HEK293 (cell line): Measurements from ENCODE around the gene CACNA1B.

ENCODE experiments used
- CTCF ChIA-PET: fragments of 350-600 bp; formaldehyde crosslinking; extraction: SDS; loops from one replicate; lab custom pipeline; 2021; ENCODE audit warnings: antibody characterized with exemption; lab: Yijun Ruan, JAX
- POLR2A ChIA-PET: fragments of 300-600 bp; formaldehyde crosslinking; extraction: SDS; loops from one replicate; lab custom pipeline; 2020; ENCODE audit warnings: antibody characterized with exemption, inconsistent platforms; lab: Yijun Ruan, JAX
- H3K27ac ChIP-seq: fragments of 200-500 bp; sonication (Bioruptor generic); 2 replicates; pipeline ENCODE4 v1.5.1; 2014; ENCODE audit warnings: low read depth, low read length, control low read depth, inconsistent platforms; ENCODE audit errors: extremely low read depth
- H3K36me3 ChIP-seq, 2 experiments: fragments of 200-500 bp in 1 of 2; sonication (Bioruptor generic) in 1 of 2; 1 replicate in 1 of 2; 2 replicates in 1 of 2; pipeline ENCODE4 v1.5.1; 2014 to 2017; ENCODE audit warnings: inconsistent platforms in 2 of 2, low read length in 2 of 2; ENCODE audit not compliant: control insufficient read depth in 2 of 2, insufficient read depth in 1 of 2
- H3K4me1 ChIP-seq: fragments of 200-500 bp; sonication (Bioruptor generic); 2 replicates; pipeline ENCODE4 v1.5.1; 2014; ENCODE audit warnings: mild to moderate bottlenecking, low read length, inconsistent platforms; ENCODE audit not compliant: control insufficient read depth, insufficient read depth
- H3K4me3 ChIP-seq: 2 replicates; pipeline ENCODE4 v1.5.1; 2011; ENCODE audit warnings: low read depth, mild to moderate bottlenecking, control low read depth, low read length, moderate library complexity
- H3K9me3 ChIP-seq: fragments of 200-500 bp; sonication (Bioruptor generic); 2 replicates; pipeline ENCODE4 v1.5.1; 2014; ENCODE audit warnings: low read depth, low read length, inconsistent platforms; ENCODE audit not compliant: control insufficient read depth, insufficient read depth
- GLIS2 ChIP-seq: fragments of 450-650 bp; formaldehyde crosslinking; IDR thresholded peaks from 2 replicates; pipeline ENCODE4 v1.5.1; 2016; ENCODE audit warnings: missing biosample characterization, missing genetic modification characterization
- HIC1 ChIP-seq: fragments of 450-650 bp; formaldehyde crosslinking; IDR thresholded peaks from 2 replicates; pipeline ENCODE4 v1.5.1; 2016; ENCODE audit warnings: missing biosample characterization, missing genetic modification characterization
- RBAK ChIP-seq: fragments of 450-650 bp; formaldehyde crosslinking; IDR thresholded peaks from 2 replicates; pipeline ENCODE4 v1.5.1; 2016; ENCODE audit warnings: missing biosample characterization, missing genetic modification characterization
- WT1 ChIP-seq: fragments of 450-650 bp; formaldehyde crosslinking; IDR thresholded peaks from 2 replicates; pipeline ENCODE4 v1.5.1; 2016; ENCODE audit warnings: missing biosample characterization, missing genetic modification characterization
- YY2 ChIP-seq: fragments of 450-650 bp; formaldehyde crosslinking; IDR thresholded peaks from 2 replicates; pipeline ENCODE4 v1.5.1; 2016; ENCODE audit warnings: missing biosample characterization, missing genetic modification characterization
- ZBTB11 ChIP-seq: fragments of 450-650 bp; formaldehyde crosslinking; conservative IDR thresholded peaks from 2 replicates; pipeline ENCODE4 v1.5.1; 2016; ENCODE audit warnings: low read depth, missing biosample characterization, missing genetic modification characterization
- ZBTB20 ChIP-seq: fragments of 450-650 bp; formaldehyde crosslinking; IDR thresholded peaks from 2 replicates; pipeline ENCODE4 v1.5.1; 2016; ENCODE audit warnings: missing biosample characterization, missing genetic modification characterization
- ZBTB44 ChIP-seq: fragments of 450-650 bp; IDR thresholded peaks from 2 replicates; pipeline ENCODE4 v1.5.1; 2018; ENCODE audit warnings: missing biosample characterization, mild to moderate bottlenecking, missing genetic modification characterization
- ZBTB49 ChIP-seq: fragments of 450-650 bp; formaldehyde crosslinking; IDR thresholded peaks from 2 replicates; pipeline ENCODE4 v1.5.1; 2016; ENCODE audit warnings: missing biosample characterization, missing genetic modification characterization, low read depth
- ZNF140 ChIP-seq: fragments of 450-650 bp; formaldehyde crosslinking; IDR thresholded peaks from 2 replicates; pipeline ENCODE4 v1.5.1; 2016; ENCODE audit warnings: missing biosample characterization, missing genetic modification characterization
- ZNF174 ChIP-seq: fragments of 450-650 bp; formaldehyde crosslinking; IDR thresholded peaks from 2 replicates; pipeline ENCODE4 v1.5.0; 2017; ENCODE audit warnings: missing biosample characterization, mild to moderate bottlenecking, missing genetic modification characterization
- ZNF18 ChIP-seq: fragments of 450-650 bp; formaldehyde crosslinking; IDR thresholded peaks from 2 replicates; pipeline ENCODE4 v1.5.1; 2016; ENCODE audit warnings: missing biosample characterization, missing genetic modification characterization
- ZNF24 ChIP-seq: fragments of 450-650 bp; formaldehyde crosslinking; IDR thresholded peaks from 2 replicates; pipeline ENCODE4 v1.5.1; 2016; ENCODE audit warnings: missing biosample characterization, missing genetic modification characterization
- ZNF580 ChIP-seq: fragments of 450-650 bp; formaldehyde crosslinking; IDR thresholded peaks from 2 replicates; pipeline ENCODE4 v1.5.1; 2016; ENCODE audit warnings: missing biosample characterization, missing genetic modification characterization
- ZNF610 ChIP-seq: fragments of 450-650 bp; formaldehyde crosslinking; IDR thresholded peaks from 2 replicates; pipeline ENCODE4 v1.5.1; 2016; ENCODE audit warnings: missing biosample characterization, missing genetic modification characterization, borderline replicate concordance
- ZNF623 ChIP-seq: fragments of 450-650 bp; formaldehyde crosslinking; IDR thresholded peaks from 2 replicates; pipeline ENCODE4 v1.5.1; 2016; ENCODE audit warnings: missing biosample characterization, missing genetic modification characterization
- ZNF645 ChIP-seq: fragments of 450-650 bp; formaldehyde crosslinking; IDR thresholded peaks from 2 replicates; pipeline ENCODE4; 2016; ENCODE audit warnings: missing biosample characterization, missing genetic modification characterization
- ZNF658 ChIP-seq: fragments of 450-650 bp; formaldehyde crosslinking; IDR thresholded peaks from 2 replicates; pipeline ENCODE4; 2016; ENCODE audit warnings: missing biosample characterization, missing genetic modification characterization
- ZSCAN5A ChIP-seq: fragments of 450-650 bp; formaldehyde crosslinking; IDR thresholded peaks from 2 replicates; pipeline ENCODE4 v1.5.1; 2016; ENCODE audit warnings: missing biosample characterization, missing genetic modification characterization

CACNA1B gene

GRCh38 chr9:137959641-137960411, 82.2 kb downstream of the CACNA1B start:
- Histone ChIP-seq H3K4me1 (no peaks in the 10 kb centered on the region), H3K9me3 (no peaks in the 10 kb centered on the region)
- ChIA-PET POLR2A (no interaction called here), CTCF (interaction anchor here (0.6 kb wide), 1 partner anchor 167 kb away, joined by 3 read pairs; no protein-coding TSS in a partner anchor)
- TF ChIP-seq ZSCAN5A (tag by site-specific recombination): no peak
- no peak for TF ChIP-seq RBAK (tag by site-specific recombination)
- TF ChIP-seq ZNF645: no peak
- TF ChIP-seq YY2 (tag by site-specific recombination): no peak
- TF ChIP-seq ZNF610 (tag by site-specific recombination): no peak
- no peak for TF ChIP-seq ZNF24 (tag by site-specific recombination)
- no peak for TF ChIP-seq ZNF623 (tag by site-specific recombination)
- no peak for TF ChIP-seq ZBTB20 (tag by site-specific recombination)
- TF ChIP-seq ZNF174 (tag by site-specific recombination): no peak
- TF ChIP-seq, all 188 proteins: peak for 0
- Histone ChIP-seq H3K27ac (no peak overlapping the region), H3K4me3 (no peak overlapping the region), H3K36me3 (no peaks in the 10 kb centered on the region)

GRCh38 chr9:137960496-137960895, 82.9 kb downstream of the CACNA1B start:
- Histone ChIP-seq H3K4me1 (no peaks in the 10 kb centered on the region), H3K9me3 (no peaks in the 10 kb centered on the region), H3K4me3 (no peak overlapping the region), H3K36me3 (no peaks in the 10 kb centered on the region), H3K27ac (no peak overlapping the region)
- CTCF ChIA-PET: interaction anchor here (0.6 kb wide), 1 partner anchor 168 kb away, joined by 3 read pairs; no protein-coding TSS in a partner anchor
- POLR2A ChIA-PET: no interaction called here
- TF ChIP-seq ZBTB49 (no peak), ZNF580 (tag by site-specific recombination) (no peak), ZBTB11 (tag by site-specific recombination) (no peak), ZBTB44 (tag by site-specific recombination) (no peak), RBAK (tag by site-specific recombination) (no peak), ZNF140 (no peak), GLIS2 (tag by site-specific recombination) (no peak), ZNF658 (tag by site-specific recombination) (no peak), HIC1 (no peak), WT1 (no peak), ZNF18 (tag by site-specific recombination) (no peak)
